ENCODE results near the gene CDC27.

Gene CDC27, protein sequence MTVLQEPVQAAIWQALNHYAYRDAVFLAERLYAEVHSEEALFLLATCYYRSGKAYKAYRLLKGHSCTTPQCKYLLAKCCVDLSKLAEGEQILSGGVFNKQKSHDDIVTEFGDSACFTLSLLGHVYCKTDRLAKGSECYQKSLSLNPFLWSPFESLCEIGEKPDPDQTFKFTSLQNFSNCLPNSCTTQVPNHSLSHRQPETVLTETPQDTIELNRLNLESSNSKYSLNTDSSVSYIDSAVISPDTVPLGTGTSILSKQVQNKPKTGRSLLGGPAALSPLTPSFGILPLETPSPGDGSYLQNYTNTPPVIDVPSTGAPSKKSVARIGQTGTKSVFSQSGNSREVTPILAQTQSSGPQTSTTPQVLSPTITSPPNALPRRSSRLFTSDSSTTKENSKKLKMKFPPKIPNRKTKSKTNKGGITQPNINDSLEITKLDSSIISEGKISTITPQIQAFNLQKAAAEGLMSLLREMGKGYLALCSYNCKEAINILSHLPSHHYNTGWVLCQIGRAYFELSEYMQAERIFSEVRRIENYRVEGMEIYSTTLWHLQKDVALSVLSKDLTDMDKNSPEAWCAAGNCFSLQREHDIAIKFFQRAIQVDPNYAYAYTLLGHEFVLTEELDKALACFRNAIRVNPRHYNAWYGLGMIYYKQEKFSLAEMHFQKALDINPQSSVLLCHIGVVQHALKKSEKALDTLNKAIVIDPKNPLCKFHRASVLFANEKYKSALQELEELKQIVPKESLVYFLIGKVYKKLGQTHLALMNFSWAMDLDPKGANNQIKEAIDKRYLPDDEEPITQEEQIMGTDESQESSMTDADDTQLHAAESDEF

DNA sequence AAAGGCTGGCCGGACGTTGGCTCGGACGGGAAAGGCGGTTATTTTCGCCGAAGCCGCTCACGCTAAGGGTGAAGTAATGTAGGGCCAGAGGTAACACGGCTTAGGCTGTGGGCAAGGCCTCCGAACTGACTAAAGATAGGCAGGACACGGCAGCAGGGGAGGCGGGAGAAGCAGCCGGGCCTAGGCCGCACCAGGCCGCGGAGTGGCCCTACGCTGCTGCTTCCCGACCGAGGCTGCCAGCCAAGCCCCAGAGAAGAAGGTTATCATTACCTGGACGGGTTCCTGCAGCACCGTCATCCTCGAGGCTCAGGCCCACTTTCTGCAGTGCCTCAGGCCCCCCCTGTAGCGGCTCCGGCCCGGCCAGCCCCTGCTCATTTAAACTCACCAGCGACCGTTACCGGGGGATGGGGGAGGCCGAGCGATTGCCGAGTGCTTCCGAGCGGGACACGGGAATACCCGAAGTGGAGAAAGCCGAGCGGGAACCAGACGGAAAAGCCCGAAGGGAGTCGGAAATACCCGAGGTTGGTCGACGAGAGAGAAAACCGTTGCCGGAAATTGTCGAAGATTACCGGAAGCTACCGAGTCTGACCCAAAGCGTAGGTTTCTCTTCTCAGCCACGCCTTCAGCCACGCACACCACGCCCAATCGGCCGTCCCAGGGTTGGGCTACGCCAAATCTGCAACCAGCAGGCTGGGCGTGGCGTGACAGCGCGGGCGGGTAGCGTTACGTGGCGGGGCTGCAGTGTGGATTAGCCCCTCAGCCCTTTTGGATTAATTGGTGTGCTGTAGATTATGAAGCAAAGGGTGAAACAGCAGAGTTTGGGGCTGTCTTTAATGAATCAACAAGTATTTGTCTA lies at the start of gene CDC27:
Gene CDC27 (minus strand): TSS at position 420 of the 856 bp plus-strand sequence. CDS start 123 bp downstream, at position 297.
- ATAC-seq (ENCODE audit: low read depth) = peak; percentile 89
- H3K27ac Mint-ChIP-seq = peak within 1 kb of the TSS; percentile 95
- H3K4me1 Mint-ChIP-seq = peaks cover 33% of the 10 kb centered on the region
- H3K4me3 Mint-ChIP-seq = peak within 1 kb of the TSS; percentile 95
- H3K36me3 Mint-ChIP-seq = peaks cover 7% of the 10 kb centered on the region
- no peaks in the 10 kb centered on the region for H3K27me3 Mint-ChIP-seq
- no peaks in the 10 kb centered on the region for H3K9me3 Mint-ChIP-seq
- DNase-seq (ENCODE audit: low spot score in 2 of 2) = peak; percentile 100

DNA sequence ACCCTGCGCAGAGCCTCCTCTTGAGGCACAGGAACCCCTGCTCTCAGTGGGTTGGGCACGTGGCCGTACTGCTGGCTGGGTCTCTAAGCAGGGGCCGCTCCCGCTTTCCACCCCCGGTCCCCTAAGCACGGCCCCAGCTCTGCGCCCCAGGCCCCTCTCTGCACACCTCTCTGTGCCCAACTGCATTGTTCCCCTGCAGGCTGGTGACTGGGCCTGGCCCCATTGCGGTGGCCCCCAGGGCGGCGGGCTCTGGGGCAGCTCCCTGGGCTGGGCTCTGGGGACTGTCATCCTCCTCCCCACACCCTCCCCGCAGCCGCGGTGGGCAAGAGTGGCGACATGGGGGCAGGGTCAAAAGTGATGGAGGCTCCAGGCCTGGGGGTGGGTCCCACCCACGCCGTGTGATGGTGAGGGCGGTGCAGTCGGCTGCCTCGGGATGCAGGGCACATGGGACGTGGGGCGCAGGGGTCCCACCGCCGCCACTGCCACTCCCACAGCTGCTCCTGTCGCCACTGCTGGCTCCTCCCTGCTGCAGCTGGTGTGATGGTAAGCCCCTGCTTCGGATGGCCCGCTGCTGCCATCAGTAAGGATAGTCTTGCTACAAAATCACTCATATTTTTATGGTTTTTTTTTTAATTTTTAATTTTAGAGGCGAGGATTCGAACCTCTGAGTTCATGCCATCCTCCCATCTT lies 49.4 kb upstream of the CDC27 start:
- no peaks in the 10 kb centered on the region for H3K9me3 Mint-ChIP-seq

DNA sequence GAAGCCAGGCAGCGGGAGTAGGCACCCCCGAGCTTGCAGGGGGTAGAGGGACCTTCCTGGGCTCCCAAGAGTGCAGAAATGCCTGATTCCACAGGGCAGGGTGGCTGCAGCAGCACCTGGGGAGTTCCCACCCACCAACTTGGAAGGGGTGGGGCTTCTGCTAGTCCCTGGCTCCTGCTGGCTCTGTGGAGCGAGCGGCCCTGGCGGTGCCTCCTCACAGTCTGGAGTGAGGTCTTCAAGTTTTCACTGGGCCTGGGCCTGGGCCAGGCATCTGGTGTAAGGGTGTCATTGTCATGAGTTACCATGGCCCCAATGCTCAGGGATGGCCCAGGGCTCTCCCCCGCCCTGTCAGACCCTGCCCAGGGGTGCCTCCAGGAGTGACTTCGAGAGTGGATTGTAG lies 48.7 kb upstream of the CDC27 start:
- ATAC-seq (ENCODE audit: low read depth) = no peak
- peaks cover 17% of the 10 kb centered on the region for H3K4me1 Mint-ChIP-seq
- H3K4me3 Mint-ChIP-seq = no peak overlapping the region
- no peaks in the 10 kb centered on the region for H3K9me3 Mint-ChIP-seq
- no peak overlapping the region for H3K27ac Mint-ChIP-seq
- no peak for DNase-seq (ENCODE audit: low spot score in 2 of 2)
- H3K36me3 Mint-ChIP-seq = peaks cover 2% of the 10 kb centered on the region
- H3K27me3 Mint-ChIP-seq = no peaks in the 10 kb centered on the region

More for the DNA sequence above, 49.4 kb upstream of the CDC27 start:
- peaks cover 17% of the 10 kb centered on the region for H3K4me1 Mint-ChIP-seq
- H3K36me3 Mint-ChIP-seq = peaks cover 2% of the 10 kb centered on the region
- DNase-seq (ENCODE audit: low spot score in 2 of 2) (no peak), ATAC-seq (ENCODE audit: low read depth) (no peak)
- H3K27me3 Mint-ChIP-seq = no peaks in the 10 kb centered on the region
- no peak overlapping the region for H3K4me3 Mint-ChIP-seq
- no peak overlapping the region for H3K27ac Mint-ChIP-seq

DNA sequence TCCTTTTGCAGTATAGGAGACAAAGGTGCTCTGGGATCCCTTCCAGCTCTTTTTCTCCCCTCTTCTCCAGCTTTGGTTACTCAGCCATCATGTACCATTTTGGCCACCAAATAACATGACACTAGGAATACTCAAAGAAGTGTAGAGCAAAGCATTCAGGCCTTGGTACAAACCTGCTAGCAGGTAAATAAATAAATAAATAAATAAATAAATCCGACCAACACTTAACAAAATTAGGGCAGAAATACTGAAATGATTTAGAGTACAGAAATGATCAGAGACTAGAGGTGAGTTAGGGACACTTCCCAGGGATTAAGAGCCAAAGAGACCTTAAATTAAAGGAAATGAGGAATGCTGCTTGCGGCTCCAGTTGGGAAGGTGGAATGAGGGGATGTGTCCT lies 46.8 kb upstream of the CDC27 start:
- Mint-ChIP-seq H3K27me3 (no peaks in the 10 kb centered on the region), H3K4me3 (no peak overlapping the region), H3K4me1 (peaks cover 21% of the 10 kb centered on the region), H3K27ac (no peak overlapping the region), H3K9me3 (no peaks in the 10 kb centered on the region), H3K36me3 (peaks cover 2% of the 10 kb centered on the region)
- DNase-seq (ENCODE audit: low spot score in 2 of 2) (no peak), ATAC-seq (ENCODE audit: low read depth) (no peak)

DNA sequence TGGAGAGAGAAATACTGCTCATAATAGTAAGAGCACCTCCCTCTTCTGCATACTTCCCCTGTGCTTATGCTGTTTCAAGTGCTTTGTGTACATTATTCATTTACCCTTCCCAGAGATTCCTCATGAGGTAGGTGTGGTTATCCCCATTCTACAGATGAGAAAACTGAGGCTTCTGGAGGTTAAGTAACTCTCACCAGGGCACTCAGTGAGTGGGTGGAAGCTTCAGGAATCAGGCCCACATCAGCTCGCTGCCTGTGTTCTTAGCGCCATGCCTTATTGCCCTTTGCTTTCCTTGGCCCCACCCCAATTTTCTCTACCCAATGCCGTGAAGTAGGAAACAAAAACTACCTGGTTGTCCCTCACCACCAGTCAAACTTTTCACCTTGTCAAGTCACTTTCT lies 46.4 kb upstream of the CDC27 start:
- no peak overlapping the region for H3K27ac Mint-ChIP-seq
- H3K4me1 Mint-ChIP-seq = peaks cover 21% of the 10 kb centered on the region
- H3K27me3 Mint-ChIP-seq = no peaks in the 10 kb centered on the region
- H3K9me3 Mint-ChIP-seq = no peaks in the 10 kb centered on the region
- no peak overlapping the region for H3K4me3 Mint-ChIP-seq
- no peak for DNase-seq (ENCODE audit: low spot score in 2 of 2)
- H3K36me3 Mint-ChIP-seq = peaks cover 2% of the 10 kb centered on the region
- ATAC-seq (ENCODE audit: low read depth) = no peak

DNA sequence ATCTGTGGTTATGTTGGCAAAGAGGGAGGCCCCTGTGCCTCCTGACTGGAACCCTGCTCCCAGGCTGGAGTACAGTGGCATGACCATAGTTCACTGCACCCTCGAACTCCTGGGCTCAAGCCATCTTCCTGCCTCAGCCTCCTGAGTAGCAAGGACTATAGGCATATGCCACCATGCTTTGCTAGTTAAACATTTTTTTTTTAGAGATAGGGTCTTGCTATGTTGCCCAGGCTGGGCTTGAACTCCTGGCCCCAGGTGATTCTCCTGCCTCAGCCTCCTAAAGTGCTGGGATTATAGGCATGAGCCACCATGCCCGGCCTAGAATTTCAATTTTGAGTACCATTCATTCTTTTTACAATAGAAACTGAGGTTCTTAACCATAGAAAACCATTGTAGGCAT lies 43.4 kb upstream of the CDC27 start:
- Mint-ChIP-seq H3K9me3 (no peaks in the 10 kb centered on the region), H3K4me1 (peaks cover 22% of the 10 kb centered on the region), H3K27me3 (no peaks in the 10 kb centered on the region), H3K36me3 (peaks cover 2% of the 10 kb centered on the region), H3K27ac (no peak overlapping the region), H3K4me3 (no peak overlapping the region)
- no peak for ATAC-seq (ENCODE audit: low read depth)
- no peak for DNase-seq (ENCODE audit: low spot score in 2 of 2)

DNA sequence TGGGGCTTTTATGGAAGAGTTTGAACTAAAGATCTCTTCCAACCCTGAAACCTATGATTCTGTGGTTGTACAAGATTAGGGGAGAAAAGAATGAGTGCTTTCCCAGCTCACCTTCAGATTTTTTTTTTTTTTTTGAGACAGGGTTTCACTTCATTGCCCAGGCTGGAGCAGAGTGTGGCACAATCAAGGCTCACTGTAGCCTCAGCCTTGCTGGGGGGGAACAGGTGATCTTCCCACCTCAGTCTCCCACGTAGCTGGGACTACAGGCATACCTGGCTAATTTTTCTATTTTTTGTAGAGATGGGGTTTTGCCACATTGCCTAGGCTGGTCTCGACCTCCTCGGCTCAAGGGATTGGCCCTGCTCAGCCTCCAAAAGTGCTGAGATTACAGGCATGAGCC lies 42.8 kb upstream of the CDC27 start:
- DNase-seq (ENCODE audit: low spot score in 2 of 2) (no peak), ATAC-seq (ENCODE audit: low read depth) (no peak)
- H3K36me3 Mint-ChIP-seq = peaks cover 2% of the 10 kb centered on the region
- no peak overlapping the region for H3K27ac Mint-ChIP-seq
- H3K27me3 Mint-ChIP-seq = no peaks in the 10 kb centered on the region
- no peak overlapping the region for H3K4me3 Mint-ChIP-seq
- no peaks in the 10 kb centered on the region for H3K9me3 Mint-ChIP-seq
- H3K4me1 Mint-ChIP-seq = peaks cover 22% of the 10 kb centered on the region

DNA sequence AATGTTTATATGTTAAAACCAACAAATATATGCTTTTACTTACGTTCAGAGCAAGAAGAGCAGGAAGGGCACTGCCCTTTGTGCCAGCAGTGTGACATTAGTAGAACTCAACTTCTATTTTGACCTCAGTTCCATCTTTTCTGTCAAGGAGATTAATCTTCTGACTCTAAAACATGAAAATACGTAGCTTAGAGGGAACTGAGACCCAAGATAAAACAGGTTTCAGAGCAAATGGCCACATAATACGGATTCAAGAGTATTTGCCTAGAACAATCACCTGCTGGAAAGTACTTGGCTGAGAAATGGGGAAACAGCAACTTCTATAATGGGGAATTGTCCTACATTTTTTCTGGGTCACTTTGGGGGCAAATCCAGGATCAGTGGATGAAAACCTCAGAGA lies 42.2 kb upstream of the CDC27 start:
- ATAC-seq (ENCODE audit: low read depth) = no peak
- Mint-ChIP-seq H3K4me1 (peaks cover 22% of the 10 kb centered on the region), H3K4me3 (peak overlapping the region; percentile 83), H3K9me3 (no peaks in the 10 kb centered on the region), H3K27me3 (no peaks in the 10 kb centered on the region), H3K27ac (no peak overlapping the region), H3K36me3 (peaks cover under 1% of the 10 kb centered on the region)
- DNase-seq (ENCODE audit: low spot score in 2 of 2) = no peak

DNA sequence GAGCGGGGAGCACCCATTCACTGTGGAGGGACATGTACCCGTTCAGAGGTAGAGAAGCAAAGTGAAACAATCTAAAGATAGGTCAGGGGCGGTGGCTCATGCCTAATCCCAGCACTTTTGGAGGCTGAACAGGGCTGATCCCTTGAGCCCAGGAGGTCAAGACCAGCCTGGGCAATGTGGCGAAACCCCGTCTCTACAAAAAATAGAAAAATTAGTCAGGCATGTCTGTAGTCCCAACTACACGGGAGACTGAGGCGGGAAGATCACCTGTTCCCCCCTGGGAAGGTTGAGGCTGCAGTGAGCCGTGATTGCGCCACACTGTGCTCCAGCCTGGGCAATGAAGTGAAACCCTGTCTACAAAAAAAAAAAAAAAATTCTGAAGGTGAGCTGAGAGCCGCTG lies 41.8 kb upstream of the CDC27 start:
- DNase-seq (ENCODE audit: low spot score in 2 of 2) = no peak

DNA sequence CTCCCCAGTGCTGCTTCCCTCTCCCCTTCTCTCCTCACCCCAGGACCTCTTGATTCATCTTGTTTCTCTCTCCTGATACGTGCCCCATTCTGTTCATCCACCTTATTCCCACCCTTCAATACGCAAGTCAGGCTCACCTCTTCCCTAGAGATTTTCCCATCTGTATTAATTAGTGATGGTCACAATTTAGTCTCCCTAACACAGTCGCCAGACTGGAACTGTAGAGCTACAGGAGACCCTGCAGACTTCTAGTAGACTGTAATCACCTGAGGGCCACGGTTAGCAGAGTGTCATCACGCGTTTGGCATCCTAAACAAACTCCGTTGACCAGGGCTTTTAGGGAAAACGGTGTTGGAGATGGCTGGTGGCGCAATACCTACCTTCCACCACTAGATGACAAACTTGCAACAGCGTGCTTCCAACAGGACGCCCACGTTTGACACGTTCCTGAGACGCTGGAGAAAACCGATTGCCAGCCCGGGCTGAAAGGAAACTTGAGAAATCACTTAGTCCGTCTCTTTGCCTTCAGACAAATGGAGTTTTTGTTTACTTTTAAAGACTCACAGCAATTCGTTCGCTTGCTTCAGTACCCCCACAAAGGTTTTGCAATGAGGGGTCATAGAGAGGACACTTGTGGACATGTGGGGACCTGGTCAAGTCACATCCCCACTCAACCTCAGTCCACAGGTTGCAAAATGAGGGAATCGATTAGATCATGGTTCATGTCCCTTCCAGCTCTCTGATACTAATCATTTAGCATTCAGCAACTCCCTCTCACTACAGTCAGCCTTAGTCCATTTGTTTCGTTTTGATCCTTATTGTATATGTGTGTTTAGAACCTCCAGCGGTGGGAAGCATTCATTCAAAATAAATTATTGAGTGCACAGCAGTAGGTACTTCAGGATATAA lies 40.7 kb upstream of the CDC27 start:
- peaks cover 22% of the 10 kb centered on the region for H3K4me1 Mint-ChIP-seq
- ATAC-seq (ENCODE audit: low read depth) = peak; percentile 88
- peak overlapping the region; percentile 39 for H3K27ac Mint-ChIP-seq
- no peaks in the 10 kb centered on the region for H3K27me3 Mint-ChIP-seq
- H3K36me3 Mint-ChIP-seq = no peaks in the 10 kb centered on the region
- peak; percentile 61 to 65 for DNase-seq (ENCODE audit: low spot score in 2 of 2)
- peak overlapping the region; percentile 83 for H3K4me3 Mint-ChIP-seq
- H3K9me3 Mint-ChIP-seq = no peaks in the 10 kb centered on the region

More for the DNA sequence above, 41.8 kb upstream of the CDC27 start:
- Mint-ChIP-seq H3K27ac (peak overlapping the region; percentile 13), H3K9me3 (no peaks in the 10 kb centered on the region), H3K4me3 (peak overlapping the region; percentile 83), H3K27me3 (no peaks in the 10 kb centered on the region), H3K36me3 (no peaks in the 10 kb centered on the region), H3K4me1 (peaks cover 22% of the 10 kb centered on the region)
- peak; percentile 43 for ATAC-seq (ENCODE audit: low read depth)

DNA sequence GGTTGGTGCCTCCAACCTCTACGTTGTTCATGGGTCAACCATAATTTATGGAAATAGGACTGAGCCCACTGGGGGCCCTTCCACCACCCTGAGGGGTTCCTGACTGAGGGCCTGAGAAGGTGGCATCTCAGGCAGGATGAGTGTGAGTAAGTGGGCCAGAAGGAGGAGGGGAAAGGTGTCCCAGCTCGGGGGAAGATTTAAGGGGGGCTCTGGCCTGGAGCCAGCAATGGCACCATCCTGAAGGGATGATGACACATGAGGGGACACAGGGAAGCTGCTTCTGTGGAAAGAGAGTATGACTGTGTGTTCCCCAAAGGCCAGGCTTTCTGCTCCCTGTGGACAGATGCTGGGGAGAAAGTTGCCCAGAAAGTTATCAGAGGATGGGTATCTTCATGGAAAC lies 38.8 kb upstream of the CDC27 start:
- no peak overlapping the region for H3K4me3 Mint-ChIP-seq
- H3K36me3 Mint-ChIP-seq = peaks cover 6% of the 10 kb centered on the region
- H3K4me1 Mint-ChIP-seq = peaks cover 22% of the 10 kb centered on the region
- DNase-seq (ENCODE audit: low spot score in 2 of 2) (no peak), ATAC-seq (ENCODE audit: low read depth) (no peak)
- no peak overlapping the region for H3K27ac Mint-ChIP-seq
- peaks cover 4% of the 10 kb centered on the region for H3K9me3 Mint-ChIP-seq
- no peaks in the 10 kb centered on the region for H3K27me3 Mint-ChIP-seq

DNA sequence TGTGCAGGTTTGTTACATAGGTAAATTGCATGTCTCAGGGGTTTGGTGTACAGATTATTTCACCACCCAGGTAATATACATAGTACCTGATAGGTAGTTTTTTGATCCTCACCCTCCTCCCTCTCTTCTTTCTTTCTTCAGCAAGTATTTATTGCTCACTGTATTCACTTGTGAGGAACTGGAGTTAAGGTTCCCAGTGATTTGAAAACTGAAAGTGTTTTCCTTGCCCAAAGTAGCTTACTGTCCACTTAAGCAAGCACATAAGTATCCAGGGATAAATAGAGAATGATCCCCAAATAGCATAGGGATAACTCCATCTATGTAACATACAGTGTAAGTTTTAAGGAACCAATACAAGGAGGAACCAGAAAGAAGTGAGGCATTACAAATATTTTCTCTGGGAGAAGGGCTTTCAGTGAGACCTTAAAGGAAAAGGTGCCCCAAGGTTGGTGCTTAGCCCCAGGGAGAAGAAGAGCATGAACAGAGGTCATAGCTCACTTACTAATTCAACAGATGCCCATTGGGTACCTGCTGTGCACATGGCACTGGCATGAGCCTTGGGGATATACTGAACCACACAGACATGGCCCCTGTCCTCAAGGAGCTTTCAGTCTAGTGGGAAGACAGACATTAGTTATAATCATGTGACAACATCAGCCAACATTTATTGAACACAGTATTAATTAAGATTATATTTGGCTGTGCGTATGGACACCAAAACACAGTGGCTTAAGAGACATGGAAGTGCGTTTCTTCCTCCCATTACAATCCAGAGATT lies 37.0 kb upstream of the CDC27 start:
- peaks cover 24% of the 10 kb centered on the region for H3K4me1 Mint-ChIP-seq
- peaks cover 4% of the 10 kb centered on the region for H3K27me3 Mint-ChIP-seq
- H3K27ac Mint-ChIP-seq = no peak overlapping the region
- peaks cover 4% of the 10 kb centered on the region for H3K9me3 Mint-ChIP-seq
- no peak overlapping the region for H3K4me3 Mint-ChIP-seq
- no peak for ATAC-seq (ENCODE audit: low read depth)
- H3K36me3 Mint-ChIP-seq = peaks cover 6% of the 10 kb centered on the region
- DNase-seq (ENCODE audit: low spot score in 2 of 2) = no peak
